GM12874 (cell line): Measurements from ENCODE around the gene PPIL1.
A peak's percentile ranks its signal among the peaks of the same experiment; 100 is the strongest.

Experiments used
- CTCF ChIP-seq: IDR thresholded peaks from 2 replicates; pipeline ENCODE4 v1.5.1; 2011; ENCODE audit warnings: low read depth, mild to moderate bottlenecking, control low read depth, low read length, moderate library complexity; ENCODE audit not compliant: insufficient read depth

The PPIL1 gene

GRCh38 chr6:36888115-36888643 lies 13.6 kb upstream of the PPIL1 start:
- TF ChIP-seq CTCF = no peak

DNA sequence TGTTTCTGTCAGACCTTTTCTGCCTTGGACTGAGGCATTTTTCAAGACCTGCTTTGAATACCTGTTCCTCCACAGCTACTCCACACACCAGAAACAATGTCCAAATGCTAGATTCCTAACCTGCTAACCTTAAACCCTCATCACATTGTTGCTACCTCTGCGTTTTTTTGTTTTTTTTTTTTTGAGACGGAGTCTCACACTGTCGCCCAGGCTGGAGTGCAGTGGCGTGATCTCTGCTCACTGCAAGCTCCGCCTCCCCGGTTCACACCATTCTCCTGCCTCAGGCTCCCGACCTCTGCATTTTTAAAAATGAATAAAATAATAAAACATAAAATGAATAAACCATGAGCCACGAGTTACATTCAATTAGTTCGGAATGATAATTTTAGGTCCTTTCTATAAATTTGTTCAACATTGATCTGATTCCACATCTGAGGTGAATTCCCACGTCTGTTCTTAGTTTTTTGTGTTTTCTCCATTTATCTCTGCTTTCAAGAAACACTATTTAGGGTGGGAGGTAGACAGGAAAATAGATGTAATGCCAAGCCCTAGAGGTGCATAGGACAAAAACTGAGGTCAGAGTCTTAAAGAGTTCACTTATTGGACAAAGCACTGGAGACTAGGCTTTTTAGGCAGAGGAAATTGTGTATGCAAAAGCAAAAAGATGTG lies 12.5 kb upstream of the PPIL1 start:
- TF ChIP-seq CTCF = no peak

GRCh38 chr6:36885461-36886401 lies 11.1 kb upstream of the PPIL1 start, which contains the start of gene C6orf89:
TSS of gene C6orf89 (plus strand) at chr6:36885952. CDS start at chr6:36899445, 13,493 bp downstream.
- peak; percentile 81 for TF ChIP-seq CTCF

- TF ChIP-seq CTCF = no peak
These were observed 10.0 kb upstream of the PPIL1 start for GRCh38 chr6:36884610-36885009.

GRCh38 chr6:36875250-36875633 lies 639 bp upstream of the PPIL1 start:
- no peak for TF ChIP-seq CTCF

- TF ChIP-seq CTCF = peak; percentile 17; the same call in 1 of the 2 replicates
These were observed 776 bp downstream of the PPIL1 start for GRCh38 chr6:36873612-36874442.

- no peak for TF ChIP-seq CTCF
These were observed 1.5 kb downstream of the PPIL1 start for GRCh38 chr6:36873115-36873514.
